SK-N-SH (cell line): ENCODE data around the gene CTSH. TPM values are rescaled to one million over a fixed set of nuclear protein-coding genes. Genes with fewer than 3 reads are reported as not detected.

ENCODE experiments used
- CTCF ChIA-PET: fragments of 300-600, 350-600 bp; formaldehyde crosslinking; extraction: SDS; loops from one replicate; lab custom pipeline; 2021; lab: Yijun Ruan, JAX
- POLR2A ChIA-PET: fragments of 350-600 bp; sonication (Branson Sonifier 250); formaldehyde crosslinking; extraction: SDS; loops from one replicate; lab custom pipeline; 2020; ENCODE audit warnings: antibody characterized with exemption, inconsistent platforms; lab: Yijun Ruan, JAX
- DNase-seq: peaks from one replicate; pipeline ENCODE4 v3.0.0; 2012
- H2AFZ ChIP-seq: fragments of 200-600 bp; sonication (generic); 2 replicates; pipeline ENCODE4 v1.8.1; 2016; ENCODE audit warnings: antibody characterized with exemption, mild to moderate bottlenecking, low read depth
- H3F3A ChIP-seq: fragments of 200-600 bp; sonication (generic); replicated peaks from 2 replicates; pipeline ENCODE3; 2016; ENCODE audit warnings: antibody characterized with exemption, mild to moderate bottlenecking; ENCODE audit not compliant: insufficient read depth
- H3K27ac ChIP-seq, 2 experiments: fragments of 200-500 bp in 1 of 2; fragments of 200-600 bp in 1 of 2; sonication (Bioruptor generic) in 1 of 2; sonication (generic), shearing (Covaris generic) in 1 of 2; 2 replicates each; pipeline versions ENCODE4 v1.5.1 to v1.6.1; 2014 to 2016; ENCODE audit warnings: low read depth in 2 of 2, inconsistent platforms in 1 of 2, low read length in 1 of 2, mild to moderate bottlenecking in 1 of 2, mixed read lengths in 1 of 2
- H3K27me3 ChIP-seq: fragments of 200-600 bp; sonication (generic), shearing (Covaris generic); 2 replicates; pipeline ENCODE4 v1.6.1; 2016; ENCODE audit warnings: mixed run types; ENCODE audit not compliant: insufficient read depth
- H3K36me3 ChIP-seq, 2 experiments: fragments of 200-500 bp in 1 of 2; fragments of 200-600 bp in 1 of 2; sonication (Bioruptor generic) in 1 of 2; sonication (generic) in 1 of 2; replicated peaks in 1 of 2; 2 replicates each; pipeline versions ENCODE3 to v1.5.1; 2014 to 2016; ENCODE audit warnings: low read length in 1 of 2, mild to moderate bottlenecking in 1 of 2; ENCODE audit not compliant: insufficient read depth in 2 of 2, control insufficient read depth in 1 of 2
- H3K4me1 ChIP-seq, 2 experiments: fragments of 200-500 bp in 1 of 2; fragments of 200-600 bp in 1 of 2; sonication (Bioruptor generic) in 1 of 2; sonication (generic), shearing (Covaris generic) in 1 of 2; 2 replicates each; pipeline versions ENCODE4 v1.5.1 to v1.6.1; 2014 to 2016; ENCODE audit warnings: low read depth in 1 of 2, low read length in 1 of 2, mixed run types in 1 of 2; ENCODE audit not compliant: insufficient read depth in 2 of 2, control insufficient read depth in 1 of 2
- H3K4me2 ChIP-seq: fragments of 200-600 bp; sonication (generic), shearing (Covaris generic); 2 replicates; pipeline ENCODE4 v1.6.1; 2017; ENCODE audit warnings: mixed run types
- H3K4me3 ChIP-seq, 2 experiments: fragments of 200-500 bp in 1 of 2; fragments of 200-600 bp in 1 of 2; sonication (Bioruptor generic) in 1 of 2; sonication (generic), shearing (Covaris generic) in 1 of 2; 2 replicates each; pipeline versions ENCODE4 v1.5.1 to v1.8.1; 2014 to 2016; ENCODE audit warnings: low read depth in 2 of 2, inconsistent platforms in 1 of 2, low read length in 1 of 2, mild to moderate bottlenecking in 1 of 2, mixed read lengths in 1 of 2, moderate library complexity in 1 of 2
- H3K79me2 ChIP-seq: fragments of 200-600 bp; sonication (generic); 2 replicates; pipeline ENCODE4 v1.8.1; 2017; ENCODE audit warnings: mild to moderate bottlenecking; ENCODE audit not compliant: insufficient read depth
- H3K9ac ChIP-seq: fragments of 200-600 bp; sonication (generic); 2 replicates; pipeline ENCODE4 v1.6.1; 2017; ENCODE audit warnings: mixed run types
- H3K9me2 ChIP-seq: fragments of 200-600 bp; sonication (generic); 2 replicates; pipeline ENCODE4 v1.6.1; 2017; ENCODE audit warnings: mixed run types
- H3K9me3 ChIP-seq: fragments of 200-600 bp; sonication (generic); 2 replicates; pipeline ENCODE4 v1.6.1; 2017; ENCODE audit warnings: mixed run types, mild to moderate bottlenecking, moderate library complexity
- H4K20me1 ChIP-seq: fragments of 200-600 bp; sonication (generic); 2 replicates; pipeline ENCODE4 v1.6.1; 2017; ENCODE audit warnings: mild to moderate bottlenecking, mixed run types; ENCODE audit not compliant: insufficient read depth
- EP300 ChIP-seq, 2 experiments: IDR thresholded peaks; 2 replicates each; pipeline versions ENCODE4 v1.4.0 to v1.6.1; 2012; ENCODE audit warnings: borderline replicate concordance in 1 of 2, low read depth in 1 of 2, low read length in 1 of 2
- FOSL2 ChIP-seq: IDR thresholded peaks from 2 replicates; pipeline ENCODE4 v1.4.0; 2012; ENCODE audit warnings: low read depth, mild to moderate bottlenecking, moderate library complexity, borderline replicate concordance
- JUND ChIP-seq: IDR thresholded peaks from 2 replicates; pipeline ENCODE4 v1.4.0; 2012
- NFIC ChIP-seq: IDR thresholded peaks from 2 replicates; pipeline ENCODE4 v1.4.0; 2012; ENCODE audit warnings: borderline replicate concordance
- NRF1 ChIP-seq: IDR thresholded peaks from 2 replicates; pipeline ENCODE4 v1.6.1; 2012; ENCODE audit warnings: low read depth, mild to moderate bottlenecking, low read length
- RXRA ChIP-seq: IDR thresholded peaks from 2 replicates; pipeline ENCODE4 v1.4.0; 2012; ENCODE audit warnings: low read depth, mild to moderate bottlenecking, borderline replicate concordance
- SMC3 ChIP-seq: IDR thresholded peaks from 2 replicates; pipeline ENCODE4 v1.6.1; 2012; ENCODE audit warnings: low read depth, low read length, improper control_type of control experiment
- TAF1 ChIP-seq: IDR thresholded peaks from 2 replicates; pipeline ENCODE4 v1.6.1; 2012; ENCODE audit warnings: low read depth, mild to moderate bottlenecking, low read length, moderate library complexity, borderline replicate concordance
- TEAD4 ChIP-seq: IDR thresholded peaks from 2 replicates; pipeline ENCODE4 v1.4.0; 2012; ENCODE audit warnings: mild to moderate bottlenecking, borderline replicate concordance; ENCODE audit not compliant: insufficient read depth
- WGBS: methylation state at CpG from one replicate; pipeline ENCODE4 v1.1.6; 2017; ENCODE audit warnings: low lambda C conversion rate; 5-methylcytosine and 5-hydroxymethylcytosine counted together
- polyA plus RNA-seq, 3 experiments: library from polyadenylated mRNA; depleted of rRNA; stranded (reverse); fragments of >200 nt; gene quantifications; 2 replicates each; pipeline ENCODE4 v1.2.3, GENCODE V29; 2012
- TF ChIP-seq, protein P1 (sequence below): fragments of 200-600 bp; sonication (generic); IDR thresholded peaks from 2 replicates; pipeline ENCODE4 v1.6.1; 2017; ENCODE audit warnings: antibody characterized with exemption, mild to moderate bottlenecking, moderate library complexity
- TF ChIP-seq, protein P2 (sequence below): IDR thresholded peaks from 2 replicates; pipeline ENCODE4 v1.6.1; 2012; ENCODE audit warnings: mild to moderate bottlenecking, low read depth, low read length, moderate library complexity
- TF ChIP-seq, protein P3 (sequence below): IDR thresholded peaks from 2 replicates; pipeline ENCODE4; 2012

Gene CTSH
- polyA plus RNA-seq, 1 of the 3 experiments (the other 2 are of a cell fraction), result 22.7 TPM

DNA sequence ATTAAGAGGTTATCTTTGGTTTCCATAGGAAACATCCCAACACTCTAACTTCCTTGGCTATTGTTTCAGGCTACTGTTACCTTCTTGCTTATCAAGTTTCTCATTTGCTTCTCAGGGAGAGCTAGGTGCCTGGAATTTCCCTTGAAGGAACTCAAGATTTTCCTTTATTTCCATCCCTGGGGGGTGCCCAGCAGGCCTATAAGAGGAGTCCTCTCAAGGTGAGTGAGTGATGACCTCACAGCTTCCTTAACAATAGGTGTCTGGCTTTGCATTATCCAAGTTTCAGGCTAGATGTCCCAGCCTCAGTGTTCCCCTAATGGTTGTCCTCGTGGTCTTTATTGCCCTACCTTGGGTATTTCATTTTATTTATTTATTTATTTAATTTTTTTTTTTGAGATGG, 12.1 kb upstream of the CTSH start (continued):
- TF ChIP-seq SMC3, result no peak

DNA sequence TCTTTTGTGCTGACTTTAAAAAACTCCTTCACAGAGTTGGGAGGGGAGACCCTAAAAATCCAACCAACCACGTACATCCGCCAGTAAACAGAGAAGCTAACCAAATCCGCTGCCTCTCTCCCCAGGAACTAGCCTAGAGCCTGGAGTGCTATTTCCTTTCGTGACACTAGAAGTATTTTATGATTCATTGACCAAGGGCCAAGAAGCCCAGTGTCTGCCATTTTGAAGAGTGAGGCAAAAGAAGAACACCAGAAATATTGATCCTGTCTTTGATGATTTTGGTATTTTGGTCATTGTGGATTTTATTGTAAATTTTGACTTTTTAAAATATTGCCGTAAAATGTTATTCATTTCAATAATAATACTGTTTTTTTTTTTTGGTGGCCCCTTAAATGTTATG, 10.5 kb upstream of the CTSH start:
- Histone ChIP-seq H3F3A (no peaks in the 10 kb centered on the region), H3K9ac (no peak overlapping the region), H3K9me2 (no peaks in the 10 kb centered on the region), H3K79me2 (no peaks in the 10 kb centered on the region), H3K4me1 (no peaks in the 10 kb centered on the region), H3K4me2 (no peak overlapping the region), H3K27me3 (no peaks in the 10 kb centered on the region), H3K27ac (no peak overlapping the region), H3K9me3 (no peaks in the 10 kb centered on the region), H2AFZ (no peak overlapping the region), H3K4me3 (no peak overlapping the region), H4K20me1 (no peaks in the 10 kb centered on the region), H3K36me3 (no peaks in the 10 kb centered on the region)
- TF ChIP-seq, protein P1, sequence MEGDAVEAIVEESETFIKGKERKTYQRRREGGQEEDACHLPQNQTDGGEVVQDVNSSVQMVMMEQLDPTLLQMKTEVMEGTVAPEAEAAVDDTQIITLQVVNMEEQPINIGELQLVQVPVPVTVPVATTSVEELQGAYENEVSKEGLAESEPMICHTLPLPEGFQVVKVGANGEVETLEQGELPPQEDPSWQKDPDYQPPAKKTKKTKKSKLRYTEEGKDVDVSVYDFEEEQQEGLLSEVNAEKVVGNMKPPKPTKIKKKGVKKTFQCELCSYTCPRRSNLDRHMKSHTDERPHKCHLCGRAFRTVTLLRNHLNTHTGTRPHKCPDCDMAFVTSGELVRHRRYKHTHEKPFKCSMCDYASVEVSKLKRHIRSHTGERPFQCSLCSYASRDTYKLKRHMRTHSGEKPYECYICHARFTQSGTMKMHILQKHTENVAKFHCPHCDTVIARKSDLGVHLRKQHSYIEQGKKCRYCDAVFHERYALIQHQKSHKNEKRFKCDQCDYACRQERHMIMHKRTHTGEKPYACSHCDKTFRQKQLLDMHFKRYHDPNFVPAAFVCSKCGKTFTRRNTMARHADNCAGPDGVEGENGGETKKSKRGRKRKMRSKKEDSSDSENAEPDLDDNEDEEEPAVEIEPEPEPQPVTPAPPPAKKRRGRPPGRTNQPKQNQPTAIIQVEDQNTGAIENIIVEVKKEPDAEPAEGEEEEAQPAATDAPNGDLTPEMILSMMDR, result no peak
- TF ChIP-seq RXRA (no peak), FOSL2 (no peak), TEAD4 (no peak), TAF1 (no peak), NRF1 (no peak), EP300 (IDR thresholded peaks at IDR 0.05; ENCODE audit: borderline replicate concordance in 1 of 2, low read depth in 1 of 2, low read length in 1 of 2) (no peak), JUND (no peak), NFIC (no peak)
- TF ChIP-seq, protein P2, sequence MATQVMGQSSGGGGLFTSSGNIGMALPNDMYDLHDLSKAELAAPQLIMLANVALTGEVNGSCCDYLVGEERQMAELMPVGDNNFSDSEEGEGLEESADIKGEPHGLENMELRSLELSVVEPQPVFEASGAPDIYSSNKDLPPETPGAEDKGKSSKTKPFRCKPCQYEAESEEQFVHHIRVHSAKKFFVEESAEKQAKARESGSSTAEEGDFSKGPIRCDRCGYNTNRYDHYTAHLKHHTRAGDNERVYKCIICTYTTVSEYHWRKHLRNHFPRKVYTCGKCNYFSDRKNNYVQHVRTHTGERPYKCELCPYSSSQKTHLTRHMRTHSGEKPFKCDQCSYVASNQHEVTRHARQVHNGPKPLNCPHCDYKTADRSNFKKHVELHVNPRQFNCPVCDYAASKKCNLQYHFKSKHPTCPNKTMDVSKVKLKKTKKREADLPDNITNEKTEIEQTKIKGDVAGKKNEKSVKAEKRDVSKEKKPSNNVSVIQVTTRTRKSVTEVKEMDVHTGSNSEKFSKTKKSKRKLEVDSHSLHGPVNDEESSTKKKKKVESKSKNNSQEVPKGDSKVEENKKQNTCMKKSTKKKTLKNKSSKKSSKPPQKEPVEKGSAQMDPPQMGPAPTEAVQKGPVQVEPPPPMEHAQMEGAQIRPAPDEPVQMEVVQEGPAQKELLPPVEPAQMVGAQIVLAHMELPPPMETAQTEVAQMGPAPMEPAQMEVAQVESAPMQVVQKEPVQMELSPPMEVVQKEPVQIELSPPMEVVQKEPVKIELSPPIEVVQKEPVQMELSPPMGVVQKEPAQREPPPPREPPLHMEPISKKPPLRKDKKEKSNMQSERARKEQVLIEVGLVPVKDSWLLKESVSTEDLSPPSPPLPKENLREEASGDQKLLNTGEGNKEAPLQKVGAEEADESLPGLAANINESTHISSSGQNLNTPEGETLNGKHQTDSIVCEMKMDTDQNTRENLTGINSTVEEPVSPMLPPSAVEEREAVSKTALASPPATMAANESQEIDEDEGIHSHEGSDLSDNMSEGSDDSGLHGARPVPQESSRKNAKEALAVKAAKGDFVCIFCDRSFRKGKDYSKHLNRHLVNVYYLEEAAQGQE, result no peak
- TF ChIP-seq, protein P3, sequence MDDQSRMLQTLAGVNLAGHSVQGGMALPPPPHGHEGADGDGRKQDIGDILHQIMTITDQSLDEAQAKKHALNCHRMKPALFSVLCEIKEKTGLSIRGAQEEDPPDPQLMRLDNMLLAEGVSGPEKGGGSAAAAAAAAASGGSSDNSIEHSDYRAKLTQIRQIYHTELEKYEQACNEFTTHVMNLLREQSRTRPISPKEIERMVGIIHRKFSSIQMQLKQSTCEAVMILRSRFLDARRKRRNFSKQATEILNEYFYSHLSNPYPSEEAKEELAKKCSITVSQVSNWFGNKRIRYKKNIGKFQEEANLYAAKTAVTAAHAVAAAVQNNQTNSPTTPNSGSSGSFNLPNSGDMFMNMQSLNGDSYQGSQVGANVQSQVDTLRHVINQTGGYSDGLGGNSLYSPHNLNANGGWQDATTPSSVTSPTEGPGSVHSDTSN, result no peak
- DNase-seq, result no peak
- ChIA-PET POLR2A (no interaction called here), CTCF (no interaction called here)
- 88% methylated on average over 5 of the region's 5 CpGs for WGBS
